Fibroblast of lung (primary cell): ENCODE results near the gene MTMR3.

Experiments
- EZH2 ChIP-seq: IDR thresholded peaks from 2 replicates; pipeline ENCODE4 v1.5.1; 2012; ENCODE audit warnings: low read length, control low read depth, mild to moderate bottlenecking; ENCODE audit errors: missing control alignments
- TF ChIP-seq, protein P1 (sequence below), 2 donors: IDR thresholded peaks in 1 of 2; conservative IDR thresholded peaks in 1 of 2; 1 replicate in 1 of 2; 2 replicates in 1 of 2; pipeline ENCODE4 v1.5.1; 2011 to 2012; ENCODE audit warnings: low read length in 2 of 2, control low read depth in 1 of 2, inconsistent platforms in 1 of 2, low read depth in 1 of 2, mild to moderate bottlenecking in 1 of 2

DNA sequence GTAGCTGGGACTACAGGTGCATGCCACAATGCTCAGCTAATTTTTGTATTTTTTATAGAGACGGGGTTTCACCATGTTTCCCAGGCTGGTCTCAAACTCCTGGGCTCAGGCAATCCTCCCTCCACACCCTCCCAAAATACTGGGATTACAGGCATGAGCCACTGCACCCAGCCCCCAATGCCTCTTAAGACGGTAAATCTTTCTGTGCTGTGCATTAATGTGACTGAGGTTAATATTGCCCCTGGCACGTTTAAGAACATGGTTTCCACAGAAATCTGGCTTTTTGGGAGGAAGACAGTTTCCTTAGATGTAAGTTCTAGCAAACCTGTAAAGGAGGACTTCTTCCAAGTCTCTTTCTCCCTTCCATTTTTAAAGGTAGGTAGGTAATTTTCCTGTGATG, 191.2 kb downstream of the MTMR3 start:
- TF ChIP-seq, protein P1, sequence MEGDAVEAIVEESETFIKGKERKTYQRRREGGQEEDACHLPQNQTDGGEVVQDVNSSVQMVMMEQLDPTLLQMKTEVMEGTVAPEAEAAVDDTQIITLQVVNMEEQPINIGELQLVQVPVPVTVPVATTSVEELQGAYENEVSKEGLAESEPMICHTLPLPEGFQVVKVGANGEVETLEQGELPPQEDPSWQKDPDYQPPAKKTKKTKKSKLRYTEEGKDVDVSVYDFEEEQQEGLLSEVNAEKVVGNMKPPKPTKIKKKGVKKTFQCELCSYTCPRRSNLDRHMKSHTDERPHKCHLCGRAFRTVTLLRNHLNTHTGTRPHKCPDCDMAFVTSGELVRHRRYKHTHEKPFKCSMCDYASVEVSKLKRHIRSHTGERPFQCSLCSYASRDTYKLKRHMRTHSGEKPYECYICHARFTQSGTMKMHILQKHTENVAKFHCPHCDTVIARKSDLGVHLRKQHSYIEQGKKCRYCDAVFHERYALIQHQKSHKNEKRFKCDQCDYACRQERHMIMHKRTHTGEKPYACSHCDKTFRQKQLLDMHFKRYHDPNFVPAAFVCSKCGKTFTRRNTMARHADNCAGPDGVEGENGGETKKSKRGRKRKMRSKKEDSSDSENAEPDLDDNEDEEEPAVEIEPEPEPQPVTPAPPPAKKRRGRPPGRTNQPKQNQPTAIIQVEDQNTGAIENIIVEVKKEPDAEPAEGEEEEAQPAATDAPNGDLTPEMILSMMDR (conservative IDR thresholded peaks at IDR 0.05 in 1 of 2, IDR thresholded peaks at IDR 0.05 in 1 of 2; ENCODE audit: low read depth in 1 of 2, low read length in 2 of 2), result no peak
- TF ChIP-seq EZH2, result no peak
